Keratinocyte (primary cell): ENCODE measurements around the gene CARS1.

Experiments
- EZH2 ChIP-seq: IDR thresholded peaks from one replicate; pipeline ENCODE4 v1.6.1; 2012; ENCODE audit warnings: inconsistent platforms, mild to moderate bottlenecking, low read length, moderate library complexity
- TF ChIP-seq, protein P1 (sequence below), 3 experiments: IDR thresholded peaks in 1 of 3; conservative IDR thresholded peaks in 1 of 3; optimal IDR thresholded peaks in 1 of 3; 2 replicates in 2 of 3; 3 replicates in 1 of 3; pipeline versions ENCODE3 to v1.5.1; 2011; ENCODE audit warnings: low read length in 3 of 3, mild to moderate bottlenecking in 3 of 3, moderate library complexity in 2 of 3, control low read depth in 1 of 3, inconsistent platforms in 1 of 3; ENCODE audit not compliant: insufficient read depth in 2 of 3; ENCODE audit errors: extremely low read depth in 1 of 3

DNA sequence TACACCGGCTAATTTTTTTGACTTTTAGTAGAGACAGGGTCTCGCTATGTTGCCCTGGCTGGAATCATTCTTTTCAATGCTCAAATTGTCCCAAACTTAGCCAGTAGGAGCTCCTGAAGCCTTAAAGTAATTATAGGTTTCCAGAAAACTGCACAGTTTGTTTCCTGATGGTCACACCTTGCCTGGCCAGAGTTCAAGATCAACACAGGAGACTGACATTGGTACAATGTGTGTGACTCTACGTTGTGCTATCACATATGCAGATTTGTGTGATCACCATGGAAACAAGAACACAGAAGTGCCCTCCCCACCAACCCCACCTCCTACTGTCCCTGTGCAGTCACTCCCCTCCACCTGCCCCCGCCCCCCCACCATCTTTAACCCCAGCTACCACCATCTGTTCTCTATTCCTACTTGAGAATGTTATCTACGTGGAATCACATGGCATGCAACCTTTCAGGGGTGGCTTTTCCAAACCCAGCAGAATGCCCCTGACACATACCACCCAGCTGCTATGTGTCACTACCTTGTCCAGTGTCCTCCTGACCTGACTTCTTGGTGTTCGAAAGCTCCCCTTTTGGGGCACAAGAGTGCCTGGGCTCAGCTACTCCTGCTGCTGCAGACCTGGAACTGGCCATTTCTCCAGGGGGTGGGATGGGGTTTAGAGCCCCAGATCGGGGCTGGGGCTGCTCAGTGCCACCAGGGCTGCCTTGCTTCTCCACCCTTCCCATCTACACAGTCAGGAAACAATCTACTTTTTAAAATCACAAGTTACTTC, 59.0 kb downstream of the CARS1 start:
- TF ChIP-seq, protein P1, sequence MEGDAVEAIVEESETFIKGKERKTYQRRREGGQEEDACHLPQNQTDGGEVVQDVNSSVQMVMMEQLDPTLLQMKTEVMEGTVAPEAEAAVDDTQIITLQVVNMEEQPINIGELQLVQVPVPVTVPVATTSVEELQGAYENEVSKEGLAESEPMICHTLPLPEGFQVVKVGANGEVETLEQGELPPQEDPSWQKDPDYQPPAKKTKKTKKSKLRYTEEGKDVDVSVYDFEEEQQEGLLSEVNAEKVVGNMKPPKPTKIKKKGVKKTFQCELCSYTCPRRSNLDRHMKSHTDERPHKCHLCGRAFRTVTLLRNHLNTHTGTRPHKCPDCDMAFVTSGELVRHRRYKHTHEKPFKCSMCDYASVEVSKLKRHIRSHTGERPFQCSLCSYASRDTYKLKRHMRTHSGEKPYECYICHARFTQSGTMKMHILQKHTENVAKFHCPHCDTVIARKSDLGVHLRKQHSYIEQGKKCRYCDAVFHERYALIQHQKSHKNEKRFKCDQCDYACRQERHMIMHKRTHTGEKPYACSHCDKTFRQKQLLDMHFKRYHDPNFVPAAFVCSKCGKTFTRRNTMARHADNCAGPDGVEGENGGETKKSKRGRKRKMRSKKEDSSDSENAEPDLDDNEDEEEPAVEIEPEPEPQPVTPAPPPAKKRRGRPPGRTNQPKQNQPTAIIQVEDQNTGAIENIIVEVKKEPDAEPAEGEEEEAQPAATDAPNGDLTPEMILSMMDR (optimal IDR thresholded peaks at IDR 0.05 in 1 of 3, IDR thresholded peaks at IDR 0.05 in 1 of 3, conservative IDR thresholded peaks at IDR 0.05 in 1 of 3; ENCODE audit: extremely low read depth in 1 of 3, insufficient read depth in 2 of 3, low read length in 3 of 3): no peak
- no peak for TF ChIP-seq EZH2
